Gastrocnemius medialis (tissue), 4 donors: Measurements from ENCODE around the gene USP54. TPM values are rescaled to one million over a fixed set of nuclear protein-coding genes. Genes with fewer than 3 reads are reported as not detected.

Source experiments
- ATAC-seq, 2 donors: fragments of 150-250 bp; one replicate each; pipeline ENCODE4 v1.9.1; 2016
- DNase-seq, 2 donors: peaks; one replicate each; pipeline ENCODE4 v3.0.0-alpha.2; 2019
- H3K27ac ChIP-seq, 4 donors: fragments of 200-600 bp; sonication (generic); 1 replicate in 1 of 4; 2 replicates in 3 of 4; pipeline ENCODE4 v1.5.1; 2016 to 2018; ENCODE audit warnings: mild to moderate bottlenecking in 2 of 4, moderate library complexity in 1 of 4
- H3K27me3 ChIP-seq, 3 donors: fragments of 200-600 bp; sonication (generic) in 2 of 3; 1 replicate in 1 of 3; 2 replicates in 2 of 3; pipeline versions ENCODE4 v1.5.1 to v1.6.0; 2016 to 2019; ENCODE audit warnings: mild to moderate bottlenecking in 1 of 3, moderate library complexity in 1 of 3
- H3K36me3 ChIP-seq, 2 donors: fragments of 200-600 bp; sonication (generic) in 1 of 2; one replicate each; pipeline ENCODE4 v1.5.1; 2017 to 2018
- H3K4me1 ChIP-seq, 2 donors: fragments of 200-600 bp; sonication (generic) in 1 of 2; one replicate each; pipeline ENCODE4 v1.5.1; 2016 to 2017; ENCODE audit warnings: mild to moderate bottlenecking in 2 of 2
- H3K4me3 ChIP-seq, 4 donors: fragments of 200-600 bp; sonication (generic) in 3 of 4; 1 replicate in 1 of 4; 2 replicates in 3 of 4; pipeline ENCODE4 v1.5.1; 2016 to 2019; ENCODE audit warnings: mild to moderate bottlenecking in 2 of 4
- H3K9me3 ChIP-seq, 3 donors: fragments of 200-600 bp; sonication (generic) in 2 of 3; 1 replicate in 1 of 3; 2 replicates in 2 of 3; pipeline ENCODE4 v1.5.1; 2016 to 2019
- POLR2A ChIP-seq, 2 donors: fragments of 450-650 bp; IDR thresholded peaks; one replicate each; pipeline ENCODE4 v1.6.1; 2017; ENCODE audit warnings: antibody characterized with exemption in 2 of 2, mild to moderate bottlenecking in 2 of 2, moderate library complexity in 2 of 2
- in situ Hi-C, 4 donors: fragments of 200-750 bp; cut with MboI; loops; one replicate each; pipeline versions ENCODE4 v1.15.0 to v1.8.0; 2017; ENCODE audit warnings: low sequenced_read_pairs in 4 of 4
- intact Hi-C: fragments of 100-400 bp; cut with DNase I; formaldehyde crosslinking; loops from one replicate; pipeline ENCODE4 v1.15.1; 2023; ENCODE audit warnings: low total_unique reads
- total RNA-seq, 4 donors: library from RNA; depleted of rRNA; stranded (reverse); fragments of >200 nt; gene quantifications; one replicate each; pipeline versions ENCODE4 v1.1.0 to v1.2.3, GENCODE V29; 2016
- TF ChIP-seq, protein P1 (sequence below), 5 experiments: fragments of 450-650 bp in 3 of 5; fragments of 200-600 bp in 2 of 5; sonication (generic) in 2 of 5; IDR thresholded peaks in 4 of 5; conservative IDR thresholded peaks in 1 of 5; 1 replicate in 4 of 5; 2 replicates in 1 of 5; pipeline ENCODE4 v1.5.1; 2016 to 2019; ENCODE audit warnings: antibody characterized with exemption in 5 of 5, mild to moderate bottlenecking in 3 of 5, moderate library complexity in 3 of 5

Gene USP54
- total RNA-seq, 4 donors from 2014 or later = 89.8 to 276 (median 154) TPM

DNA sequence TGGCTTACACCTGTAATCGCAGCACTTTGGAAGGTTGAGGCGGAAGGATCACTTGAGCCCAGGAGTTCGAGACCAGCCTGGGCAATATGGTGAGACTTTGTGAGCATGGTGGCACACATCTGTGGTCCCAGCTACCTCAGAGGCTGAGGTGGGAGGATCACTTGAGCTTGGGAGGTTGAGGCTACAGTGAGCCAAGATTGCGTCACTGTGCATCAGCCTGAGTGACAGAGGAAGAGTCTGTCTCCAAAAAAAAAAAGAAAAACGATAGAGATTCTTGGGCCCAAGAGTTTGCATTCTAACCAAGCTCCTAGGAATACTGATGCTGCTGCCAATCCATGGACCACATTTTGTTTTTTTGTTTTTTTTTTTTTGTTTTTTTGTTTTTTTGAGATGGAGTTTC, 38.0 kb upstream of the USP54 start:
- Histone ChIP-seq H3K4me3 (no peak overlapping the region), H3K9me3 (no peaks in the 10 kb centered on the region), H3K27me3 (no peaks in the 10 kb centered on the region), H3K27ac (peak overlapping the region; percentile 41 to 96 (median 73)), H3K4me1 (peaks cover 17 to 24% of the 10 kb centered on the region in 2 donors), H3K36me3 (peaks cover 0 to 31% of the 10 kb centered on the region in 2 donors)
- ATAC-seq (no peak), DNase-seq (no peak)
- in situ Hi-C loops (loop anchor here in 1 of 4 donors (25.0 kb wide), 1 partner anchor 367 kb away; the partner anchor contains the start of gene MRPS16), intact Hi-C loops (no loop called here)
- TF ChIP-seq, protein P1, sequence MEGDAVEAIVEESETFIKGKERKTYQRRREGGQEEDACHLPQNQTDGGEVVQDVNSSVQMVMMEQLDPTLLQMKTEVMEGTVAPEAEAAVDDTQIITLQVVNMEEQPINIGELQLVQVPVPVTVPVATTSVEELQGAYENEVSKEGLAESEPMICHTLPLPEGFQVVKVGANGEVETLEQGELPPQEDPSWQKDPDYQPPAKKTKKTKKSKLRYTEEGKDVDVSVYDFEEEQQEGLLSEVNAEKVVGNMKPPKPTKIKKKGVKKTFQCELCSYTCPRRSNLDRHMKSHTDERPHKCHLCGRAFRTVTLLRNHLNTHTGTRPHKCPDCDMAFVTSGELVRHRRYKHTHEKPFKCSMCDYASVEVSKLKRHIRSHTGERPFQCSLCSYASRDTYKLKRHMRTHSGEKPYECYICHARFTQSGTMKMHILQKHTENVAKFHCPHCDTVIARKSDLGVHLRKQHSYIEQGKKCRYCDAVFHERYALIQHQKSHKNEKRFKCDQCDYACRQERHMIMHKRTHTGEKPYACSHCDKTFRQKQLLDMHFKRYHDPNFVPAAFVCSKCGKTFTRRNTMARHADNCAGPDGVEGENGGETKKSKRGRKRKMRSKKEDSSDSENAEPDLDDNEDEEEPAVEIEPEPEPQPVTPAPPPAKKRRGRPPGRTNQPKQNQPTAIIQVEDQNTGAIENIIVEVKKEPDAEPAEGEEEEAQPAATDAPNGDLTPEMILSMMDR (IDR thresholded peaks at IDR 0.05 in 4 of 5, conservative IDR thresholded peaks at IDR 0.05 in 1 of 5) = no peak
- TF ChIP-seq POLR2A (IDR thresholded peaks at IDR 0.05) = no peak

DNA sequence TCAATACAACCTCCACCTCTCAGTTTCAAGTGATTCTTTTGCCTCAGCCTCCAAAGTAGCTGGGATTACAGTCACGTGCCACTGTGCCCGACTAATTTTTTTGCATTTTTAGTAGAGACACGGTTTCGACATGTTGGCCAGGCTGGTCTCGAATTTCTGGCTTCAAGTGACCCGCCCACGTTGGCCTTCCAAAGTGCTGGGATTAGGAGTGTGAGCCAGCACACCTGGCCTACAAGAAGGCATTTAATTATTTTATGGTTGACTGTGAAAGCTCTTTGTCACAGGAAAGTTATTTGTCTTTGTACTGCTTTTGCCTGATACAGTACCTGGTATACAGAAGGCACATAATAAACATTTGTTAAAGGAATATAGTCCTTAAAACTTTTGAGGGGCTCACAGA, 37.3 kb upstream of the USP54 start:
- intact Hi-C loops = no loop called here
- DNase-seq (peak in 1 of 2 donors; percentile 48), ATAC-seq (no peak)
- Histone ChIP-seq H3K36me3 (peaks cover 0 to 24% of the 10 kb centered on the region in 2 donors), H3K4me3 (no peak overlapping the region), H3K9me3 (no peaks in the 10 kb centered on the region), H3K4me1 (peaks cover 16 to 17% of the 10 kb centered on the region in 2 donors), H3K27ac (peak overlapping the region; percentile 41 to 96 (median 73)), H3K27me3 (no peaks in the 10 kb centered on the region)
- in situ Hi-C loops = loop anchor here in 1 of 4 donors (25.0 kb wide), 1 partner anchor 366 kb away; the partner anchor contains the start of gene MRPS16
- TF ChIP-seq, protein P1 (IDR thresholded peaks at IDR 0.05 in 4 of 5, conservative IDR thresholded peaks at IDR 0.05 in 1 of 5) = no peak
- no peak for TF ChIP-seq POLR2A (IDR thresholded peaks at IDR 0.05)

DNA sequence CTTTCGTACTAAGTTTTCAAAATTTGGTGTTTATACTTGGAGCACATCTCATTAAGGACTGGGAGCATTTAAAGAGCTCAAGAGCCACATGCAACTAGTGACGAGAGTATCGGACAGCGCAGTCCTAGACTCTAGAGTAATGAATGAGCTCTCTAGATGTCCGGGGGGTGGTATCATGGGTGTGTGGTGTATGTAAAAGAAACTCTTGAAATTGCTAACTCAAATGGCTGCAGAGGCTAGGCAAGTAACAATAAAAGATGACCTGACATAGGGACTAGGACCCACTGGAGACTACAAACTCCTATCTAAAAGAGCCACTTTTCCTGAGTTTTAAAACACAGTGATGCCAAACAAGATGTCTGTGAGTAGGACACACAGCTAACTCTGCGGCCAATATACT, 36.2 kb upstream of the USP54 start:
- Histone ChIP-seq H3K9me3 (no peaks in the 10 kb centered on the region), H3K27me3 (no peaks in the 10 kb centered on the region), H3K4me3 (no peak overlapping the region), H3K36me3 (peaks cover 0 to 13% of the 10 kb centered on the region in 2 donors), H3K4me1 (peaks cover 14 to 17% of the 10 kb centered on the region in 2 donors), H3K27ac (peak overlapping the region in 3 of 4 donors; percentile 81 to 96 (median 85))
- ATAC-seq = no peak
- DNase-seq = no peak
- TF ChIP-seq, protein P1 (IDR thresholded peaks at IDR 0.05 in 4 of 5, conservative IDR thresholded peaks at IDR 0.05 in 1 of 5) = no peak
- TF ChIP-seq POLR2A (IDR thresholded peaks at IDR 0.05) = no peak
- in situ Hi-C loops (loop anchor here in 1 of 4 donors (25.0 kb wide), 1 partner anchor 365 kb away; the partner anchor contains the start of gene MRPS16), intact Hi-C loops (loop anchor here (2.0 kb wide), 1 partner anchor 50 kb away; no protein-coding TSS in a partner anchor)

DNA sequence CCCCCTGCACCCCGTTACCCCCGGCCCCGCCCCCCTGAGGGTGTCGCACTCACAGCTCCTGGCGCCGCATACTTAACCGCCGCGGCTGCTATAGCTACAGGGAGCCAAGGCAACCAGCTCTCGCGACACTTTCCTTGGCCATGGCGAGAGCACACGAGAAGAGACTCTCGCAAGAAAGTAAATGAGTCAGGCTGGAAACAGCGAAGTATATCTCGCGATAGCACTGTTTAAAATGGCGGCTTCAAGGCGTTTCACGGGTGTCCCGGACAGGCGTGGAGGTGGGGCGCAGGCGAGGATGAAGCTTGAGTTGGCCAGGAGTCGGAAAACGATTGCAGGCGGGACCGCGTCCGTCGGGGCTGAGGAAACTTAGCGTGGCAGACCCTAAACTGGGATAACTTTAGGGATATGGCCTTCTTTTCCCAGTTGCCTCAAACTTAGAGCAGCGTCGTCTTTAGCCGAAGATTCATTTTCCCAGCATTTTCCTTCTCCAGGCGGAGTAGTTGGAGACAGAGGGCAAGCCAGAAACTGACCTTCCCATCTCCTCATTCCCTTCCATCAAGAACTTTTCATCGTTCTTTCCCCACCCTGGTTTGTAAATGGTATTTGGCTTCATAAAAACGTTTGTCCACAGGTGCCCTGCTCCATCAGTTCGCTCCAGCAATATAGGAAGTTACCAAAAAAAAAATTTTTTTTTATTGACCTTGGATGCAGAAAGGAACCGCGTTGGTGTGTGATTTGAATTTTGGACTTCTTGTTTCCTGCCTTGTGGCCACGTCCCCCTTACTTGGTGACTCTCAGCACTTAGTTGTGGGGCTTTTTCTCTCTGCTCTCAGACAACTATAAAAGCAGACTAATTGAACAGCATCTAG, 35.0 kb upstream of the USP54 start:
- Histone ChIP-seq H3K4me3 (peak overlapping the region; percentile 61 to 98 (median 90)), H3K36me3 (peaks cover 0 to under 1% of the 10 kb centered on the region in 2 donors), H3K27me3 (no peaks in the 10 kb centered on the region), H3K9me3 (no peaks in the 10 kb centered on the region), H3K27ac (peak overlapping the region; percentile 79 to 96 (median 83)), H3K4me1 (peaks cover 14 to 17% of the 10 kb centered on the region in 2 donors)
- DNase-seq (peak; percentile 89 to 94), ATAC-seq (peak; percentile 97 to 99)
- intact Hi-C loops = loop anchor here (2.0 kb wide), 2 partner anchors 39 to 49 kb away; no protein-coding TSS in a partner anchor
- TF ChIP-seq, protein P1 (IDR thresholded peaks at IDR 0.05 in 4 of 5, conservative IDR thresholded peaks at IDR 0.05 in 1 of 5) = no peak
- TF ChIP-seq POLR2A (IDR thresholded peaks at IDR 0.05) = peak in 1 of 2 donors; percentile 54
- in situ Hi-C loops = loop anchor here in 1 of 4 donors (25.0 kb wide), 1 partner anchor 364 kb away; the partner anchor contains the start of gene MRPS16
